ENCODE results near the gene TASP1. TPM values are rescaled to one million over a fixed set of nuclear protein-coding genes. Genes with fewer than 3 reads are reported as not detected.
"Not testable (repeated sequence)": the region's sequence is repeated elsewhere in the genome, so short reads cannot be mapped to it uniquely, and the experiment has no call there.

TASP1 gene
- total and polyA plus RNA-seq, 2 donors (not counting 3 experiments of a cell fraction or from before 2014, with no cell fraction given) = 3.5 to 8.9 TPM

DNA sequence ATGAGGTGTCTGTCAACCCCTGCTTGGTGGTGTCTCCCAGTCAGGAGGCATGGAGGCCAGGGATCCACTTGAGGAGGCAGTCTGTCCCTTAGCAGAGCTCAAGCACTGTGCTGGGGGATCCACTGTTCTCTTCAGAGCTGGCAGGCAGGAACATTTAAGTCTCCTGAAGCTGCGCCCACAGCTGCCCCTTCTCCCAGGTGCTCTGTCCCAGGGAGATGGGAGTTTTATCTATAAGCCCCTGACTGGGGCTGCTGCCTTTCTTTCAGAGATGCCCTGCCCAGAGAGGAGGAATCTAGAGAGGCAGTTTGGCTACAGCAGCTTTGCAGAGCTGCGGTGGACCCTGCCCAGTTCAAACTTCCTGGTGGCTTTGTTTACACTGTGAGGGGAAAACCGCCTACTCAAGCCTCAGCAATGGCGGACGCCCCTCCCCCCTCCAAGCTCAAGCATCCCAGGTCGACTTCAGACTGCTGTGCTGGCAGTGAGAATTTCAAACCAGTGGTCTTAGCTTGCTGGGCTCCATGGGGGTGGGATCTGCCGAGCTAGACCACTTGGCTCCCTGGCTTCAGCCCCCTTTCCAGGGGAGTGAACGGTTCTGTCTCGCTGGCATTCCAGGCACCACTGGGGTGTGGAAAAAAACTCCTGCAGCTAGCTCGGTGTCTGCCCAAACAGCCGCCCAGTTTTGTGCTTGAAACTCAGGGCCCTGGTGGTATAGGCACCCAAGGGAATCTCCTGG, 258.1 kb downstream of the TASP1 start:
- H3K27me3 ChIP-seq (ENCODE audit: control insufficient read depth in 2 of 2, insufficient read depth in 2 of 2, low read length in 2 of 2); FAIRE-seq; H3K36me3 ChIP-seq (ENCODE audit: control insufficient read depth in 2 of 2, extremely low read depth in 1 of 2, insufficient read depth in 2 of 2, low read length in 2 of 2); BruUV-seq (replicated peaks); POLR2A ChIA-PET; DNase-seq (ENCODE audit: low read depth, low spot score); H3K4me3 ChIP-seq (replicated peaks in 1 of 3; ENCODE audit: insufficient read depth in 1 of 3, low read depth in 1 of 3, low read length in 3 of 3); H3K9me3 ChIP-seq (replicated peaks; ENCODE audit: control insufficient read depth, insufficient read depth, low read length); H3K4me1 ChIP-seq (ENCODE audit: control insufficient read depth, extremely low read depth, insufficient read depth, low read length); intact Hi-C loops (cut with micrococcal nuclease); H3K9me1 ChIP-seq (replicated peaks; ENCODE audit: control insufficient read depth, extremely low read depth, insufficient read depth, low read length); H3K4me2 ChIP-seq (ENCODE audit: insufficient read depth, low read length); H3K79me2 ChIP-seq (ENCODE audit: control insufficient read depth, insufficient read depth, low read length); dilution Hi-C loops (cut with MboI; ENCODE audit: extremely low pct_ligation_motif_present, low sequenced_read_pairs); H3K27ac ChIP-seq (ENCODE audit: insufficient read depth, low read depth, low read length); CTCF ChIA-PET; H4K20me1 ChIP-seq (replicated peaks; ENCODE audit: control insufficient read depth, extremely low read depth, insufficient read depth, low read length); H2AFZ ChIP-seq (ENCODE audit: low read depth, low read length); H3K9ac ChIP-seq (replicated peaks; ENCODE audit: extremely low read depth, insufficient read depth, low read length): not testable (repeated sequence)

GRCh38 chr20:13373400-13373799, 265.3 kb downstream of the TASP1 start:
- H3K9ac ChIP-seq (replicated peaks; ENCODE audit: extremely low read depth, insufficient read depth, low read length) = no peak overlapping the region
- no peaks in the 10 kb centered on the region for H3K9me3 ChIP-seq (replicated peaks; ENCODE audit: control insufficient read depth, insufficient read depth, low read length)
- H3K27ac ChIP-seq (ENCODE audit: insufficient read depth, low read depth, low read length) = no peak overlapping the region
- H3K9me1 ChIP-seq (replicated peaks; ENCODE audit: control insufficient read depth, extremely low read depth, insufficient read depth, low read length) = no peaks in the 10 kb centered on the region
- no peak overlapping the region for H3K4me2 ChIP-seq (ENCODE audit: insufficient read depth, low read length)
- H3K4me3 ChIP-seq (replicated peaks in 1 of 3; ENCODE audit: insufficient read depth in 1 of 3, low read depth in 1 of 3, low read length in 3 of 3) = no peak overlapping the region
- FAIRE-seq (no peak), DNase-seq (ENCODE audit: low read depth, low spot score) (no peak)
- no peaks in the 10 kb centered on the region for H3K79me2 ChIP-seq (ENCODE audit: control insufficient read depth, insufficient read depth, low read length)
- H3K36me3 ChIP-seq (ENCODE audit: control insufficient read depth in 2 of 2, extremely low read depth in 1 of 2, insufficient read depth in 2 of 2, low read length in 2 of 2) = no peaks in the 10 kb centered on the region
- BruUV-seq (replicated peaks) = no TSS peak
- no peak overlapping the region for H2AFZ ChIP-seq (ENCODE audit: low read depth, low read length)
- intact Hi-C loops (cut with micrococcal nuclease) = no loop called here
- dilution Hi-C loops (cut with MboI; ENCODE audit: extremely low pct_ligation_motif_present, low sequenced_read_pairs) = no loop called here
- TF ChIP-seq MYC (IDR thresholded peaks at IDR 0.05; ENCODE audit: low read depth, low read length) (no peak), EZH2 (IDR thresholded peaks at IDR 0.05; ENCODE audit: borderline replicate concordance, low read depth, low read length, severe bottlenecking) (no peak), GATA2 (IDR thresholded peaks at IDR 0.05; ENCODE audit: insufficient read depth, insufficient read length, low read depth, low read length) (no peak), POLR2A (IDR thresholded peaks at IDR 0.05; ENCODE audit: low read depth, low read length) (no peak), JUN (IDR thresholded peaks at IDR 0.05; ENCODE audit: borderline replicate concordance, insufficient read depth, insufficient read length, low read depth) (no peak), POLR2AphosphoS5 (IDR thresholded peaks at IDR 0.05; ENCODE audit: insufficient read depth, low read depth, low read length) (no peak), FOS (IDR thresholded peaks at IDR 0.05; ENCODE audit: borderline replicate concordance, insufficient read depth, low read length) (no peak)
- TF ChIP-seq, protein P1, sequence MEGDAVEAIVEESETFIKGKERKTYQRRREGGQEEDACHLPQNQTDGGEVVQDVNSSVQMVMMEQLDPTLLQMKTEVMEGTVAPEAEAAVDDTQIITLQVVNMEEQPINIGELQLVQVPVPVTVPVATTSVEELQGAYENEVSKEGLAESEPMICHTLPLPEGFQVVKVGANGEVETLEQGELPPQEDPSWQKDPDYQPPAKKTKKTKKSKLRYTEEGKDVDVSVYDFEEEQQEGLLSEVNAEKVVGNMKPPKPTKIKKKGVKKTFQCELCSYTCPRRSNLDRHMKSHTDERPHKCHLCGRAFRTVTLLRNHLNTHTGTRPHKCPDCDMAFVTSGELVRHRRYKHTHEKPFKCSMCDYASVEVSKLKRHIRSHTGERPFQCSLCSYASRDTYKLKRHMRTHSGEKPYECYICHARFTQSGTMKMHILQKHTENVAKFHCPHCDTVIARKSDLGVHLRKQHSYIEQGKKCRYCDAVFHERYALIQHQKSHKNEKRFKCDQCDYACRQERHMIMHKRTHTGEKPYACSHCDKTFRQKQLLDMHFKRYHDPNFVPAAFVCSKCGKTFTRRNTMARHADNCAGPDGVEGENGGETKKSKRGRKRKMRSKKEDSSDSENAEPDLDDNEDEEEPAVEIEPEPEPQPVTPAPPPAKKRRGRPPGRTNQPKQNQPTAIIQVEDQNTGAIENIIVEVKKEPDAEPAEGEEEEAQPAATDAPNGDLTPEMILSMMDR (IDR thresholded peaks at IDR 0.05; ENCODE audit: extremely low read depth in 1 of 2, insufficient read depth in 1 of 2, low read depth in 1 of 2, low read length in 2 of 2) = no peak
- TF ChIP-seq, protein P2, sequence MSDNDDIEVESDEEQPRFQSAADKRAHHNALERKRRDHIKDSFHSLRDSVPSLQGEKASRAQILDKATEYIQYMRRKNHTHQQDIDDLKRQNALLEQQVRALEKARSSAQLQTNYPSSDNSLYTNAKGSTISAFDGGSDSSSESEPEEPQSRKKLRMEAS (IDR thresholded peaks at IDR 0.05; ENCODE audit: insufficient read depth, insufficient read length) = no peak
- H3K4me1 ChIP-seq (ENCODE audit: control insufficient read depth, extremely low read depth, insufficient read depth, low read length) = no peaks in the 10 kb centered on the region
- ChIA-PET CTCF (no interaction called here), POLR2A (no interaction called here)
- H3K27me3 ChIP-seq (ENCODE audit: control insufficient read depth in 2 of 2, insufficient read depth in 2 of 2, low read length in 2 of 2) = no peaks in the 10 kb centered on the region
- H4K20me1 ChIP-seq (replicated peaks; ENCODE audit: control insufficient read depth, extremely low read depth, insufficient read depth, low read length) = no peaks in the 10 kb centered on the region

All from endothelial cell of umbilical vein (primary cell).